Fibroblast of mammary gland (primary cell): ENCODE measurements around the gene ISM1.

Experiments
- DNase-seq: peaks from one replicate; pipeline ENCODE4 v3.0.0-alpha.2; 2010; ENCODE audit warnings: low read depth
- H3K4me3 ChIP-seq: 2 replicates; pipeline ENCODE4 v1.5.1; 2011; ENCODE audit warnings: low read depth, mild to moderate bottlenecking, low read length, moderate library complexity; ENCODE audit not compliant: control insufficient read depth
- CTCF ChIP-seq: conservative IDR thresholded peaks from 2 replicates; pipeline ENCODE4 v1.5.1; 2011; ENCODE audit warnings: low read depth, low read length, inconsistent platforms; ENCODE audit not compliant: control insufficient read depth, insufficient read depth

Gene ISM1

GRCh38 chr20:13288357-13288756 is 67.3 kb downstream of the ISM1 start:
- no peak for TF ChIP-seq CTCF
- H3K4me3 ChIP-seq: no peak overlapping the region
- DNase-seq: no peak

- no peak overlapping the region for H3K4me3 ChIP-seq
- no peak for DNase-seq
- no peak for TF ChIP-seq CTCF
Observed at GRCh38 chr20:13289031-13289430, 68.0 kb downstream of the ISM1 start.

- no peak for DNase-seq
- no peak overlapping the region for H3K4me3 ChIP-seq
- no peak for TF ChIP-seq CTCF
Observed at GRCh38 chr20:13290724-13291123, 69.7 kb downstream of the ISM1 start.

- TF ChIP-seq CTCF: no peak
- DNase-seq: no peak
- no peak overlapping the region for H3K4me3 ChIP-seq
Observed at GRCh38 chr20:13291157-13291556, 70.1 kb downstream of the ISM1 start.

GRCh38 chr20:13292201-13292885 is 71.3 kb downstream of the ISM1 start:
- DNase-seq: no peak
- no peak for TF ChIP-seq CTCF
- H3K4me3 ChIP-seq: no peak overlapping the region

GRCh38 chr20:13294522-13294921 is 73.4 kb downstream of the ISM1 start:
- no peak for DNase-seq
- TF ChIP-seq CTCF: no peak

GRCh38 chr20:13295637-13296036 is 74.6 kb downstream of the ISM1 start:
- TF ChIP-seq CTCF: no peak
- no peak for DNase-seq

More at GRCh38 chr20:13294522-13294921, 73.4 kb downstream of the ISM1 start:
- no peak overlapping the region for H3K4me3 ChIP-seq

More at GRCh38 chr20:13295637-13296036, 74.6 kb downstream of the ISM1 start:
- H3K4me3 ChIP-seq: no peak overlapping the region
